Endothelial cell of umbilical vein (primary cell): ENCODE results near the gene WRNIP1. TPM values are rescaled to one million over a fixed set of nuclear protein-coding genes. Genes with fewer than 3 reads are reported as not detected.

Experiments used
- BruUV-seq: library from RNA; stranded (reverse); fragments of 400-500 nt; replicated peaks from 2 replicates; lab custom pipeline; 2021; lab: Mats Ljungman, UMichigan
- CTCF ChIA-PET: fragments of 300-600, 350-600 bp; sonication (Branson Sonifier 250); formaldehyde crosslinking; loops from one replicate; lab custom pipeline; 2021; ENCODE audit warnings: antibody characterized with exemption, inconsistent platforms; lab: Charles Lee
- POLR2A ChIA-PET: fragments of 300-600, 350-600 bp; sonication (Branson Sonifier 250); formaldehyde crosslinking; loops from one replicate; lab custom pipeline; 2021; ENCODE audit warnings: antibody characterized with exemption, inconsistent platforms; lab: Charles Lee
- DNase-seq: peaks from one replicate; pipeline ENCODE4 v3.0.0-alpha.2; 2011; ENCODE audit warnings: low read depth, low spot score
- FAIRE-seq: peaks from 2 replicates; lab custom pipeline; 2011; peaks lifted over from hg19 to GRCh38; lab: Jason Lieb, UNC
- H2AFZ ChIP-seq: 2 replicates; pipeline ENCODE4 v1.6.0; 2012; ENCODE audit warnings: low read depth, low read length, control low read depth, inconsistent platforms
- H3K27ac ChIP-seq: 2 replicates; pipeline ENCODE4 v1.5.1; 2011; ENCODE audit warnings: low read depth, mild to moderate bottlenecking, control low read depth, low read length, moderate library complexity; ENCODE audit not compliant: insufficient read depth
- H3K27me3 ChIP-seq, 2 experiments: 2 replicates each; pipeline versions ENCODE4 v1.6.0 to v1.6.1; 2011; ENCODE audit warnings: low read length in 2 of 2, mixed read lengths in 1 of 2; ENCODE audit not compliant: control insufficient read depth in 2 of 2, insufficient read depth in 2 of 2
- H3K36me3 ChIP-seq, 2 experiments: 2 replicates in 1 of 2; 3 replicates in 1 of 2; pipeline ENCODE4 v1.5.1; 2011; ENCODE audit warnings: low read length in 2 of 2, mild to moderate bottlenecking in 1 of 2, moderate library complexity in 1 of 2; ENCODE audit not compliant: control insufficient read depth in 2 of 2, insufficient read depth in 2 of 2; ENCODE audit errors: extremely low read depth in 1 of 2
- H3K4me1 ChIP-seq: 3 replicates; pipeline ENCODE4 v1.5.1; 2011; ENCODE audit warnings: mild to moderate bottlenecking, low read length; ENCODE audit not compliant: control insufficient read depth, insufficient read depth; ENCODE audit errors: extremely low read depth
- H3K4me2 ChIP-seq: 2 replicates; pipeline ENCODE4 v1.6.1; 2011; ENCODE audit warnings: low read length, control low read depth, mixed read lengths; ENCODE audit not compliant: insufficient read depth
- H3K4me3 ChIP-seq, 3 experiments: fragments of 200-600 bp in 1 of 3; sonication (generic), shearing (Covaris generic) in 1 of 3; replicated peaks in 1 of 3; 2 replicates each; pipeline ENCODE4 v1.5.1; 2011 to 2016; ENCODE audit warnings: control low read depth in 3 of 3, low read length in 3 of 3, mild to moderate bottlenecking in 2 of 3, inconsistent platforms in 1 of 3, low read depth in 1 of 3, moderate library complexity in 1 of 3; ENCODE audit not compliant: insufficient read depth in 1 of 3
- H3K79me2 ChIP-seq: 2 replicates; pipeline ENCODE4 v1.6.0; 2012; ENCODE audit warnings: low read length, inconsistent platforms; ENCODE audit not compliant: control insufficient read depth, insufficient read depth
- H3K9ac ChIP-seq: replicated peaks from 2 replicates; pipeline ENCODE3; 2011; ENCODE audit warnings: low read length, control low read depth; ENCODE audit not compliant: insufficient read depth; ENCODE audit errors: extremely low read depth
- H3K9me1 ChIP-seq: replicated peaks from 3 replicates; pipeline ENCODE4 v1.6.0; 2011; ENCODE audit warnings: mild to moderate bottlenecking, low read length; ENCODE audit not compliant: control insufficient read depth, insufficient read depth; ENCODE audit errors: extremely low read depth
- H3K9me3 ChIP-seq: replicated peaks from 2 replicates; pipeline ENCODE4 v1.5.1; 2012; ENCODE audit warnings: low read length, inconsistent platforms; ENCODE audit not compliant: control insufficient read depth, insufficient read depth
- H4K20me1 ChIP-seq: replicated peaks from 2 replicates; pipeline ENCODE3; 2011; ENCODE audit warnings: mild to moderate bottlenecking, low read length; ENCODE audit not compliant: control insufficient read depth, insufficient read depth; ENCODE audit errors: extremely low read depth
- CTCF ChIP-seq, 2 donors: IDR thresholded peaks; 1 replicate in 1 of 2; 2 replicates in 1 of 2; pipeline ENCODE4 v1.5.1; 2011; ENCODE audit warnings: low read length in 2 of 2, mild to moderate bottlenecking in 2 of 2, moderate library complexity in 2 of 2, control low read depth in 1 of 2, inconsistent platforms in 1 of 2, low read depth in 1 of 2; ENCODE audit not compliant: insufficient read depth in 1 of 2; ENCODE audit errors: extremely low read depth in 1 of 2
- EZH2 ChIP-seq: IDR thresholded peaks from 2 replicates; pipeline ENCODE4 v1.6.1; 2012; ENCODE audit warnings: borderline replicate concordance, low read depth, mild to moderate bottlenecking, moderate library complexity, low read length, inconsistent platforms; ENCODE audit not compliant: severe bottlenecking
- FOS ChIP-seq: IDR thresholded peaks from 2 replicates; pipeline ENCODE4 v1.6.1; 2011; ENCODE audit warnings: mild to moderate bottlenecking, low read length, moderate library complexity, borderline replicate concordance; ENCODE audit not compliant: insufficient read depth
- GATA2 ChIP-seq: IDR thresholded peaks from 2 replicates; pipeline ENCODE4 v1.7.0; 2011; ENCODE audit warnings: low read depth, mild to moderate bottlenecking, moderate library complexity, mixed read lengths, low read length; ENCODE audit not compliant: insufficient read length, insufficient read depth
- JUN ChIP-seq: IDR thresholded peaks from 2 replicates; pipeline ENCODE4 v1.6.1; 2011; ENCODE audit warnings: borderline replicate concordance, low read depth; ENCODE audit not compliant: insufficient read length, insufficient read depth
- MAX ChIP-seq: IDR thresholded peaks from 2 replicates; pipeline ENCODE4 v1.6.1; 2011; ENCODE audit not compliant: insufficient read depth, insufficient read length
- MYC ChIP-seq: IDR thresholded peaks from one replicate; pipeline ENCODE4 v1.6.1; 2011; ENCODE audit warnings: mild to moderate bottlenecking, low read depth, low read length
- POLR2A ChIP-seq: IDR thresholded peaks from 2 replicates; pipeline ENCODE4 v1.6.1; 2012; ENCODE audit warnings: low read depth, mild to moderate bottlenecking, control low read depth, low read length
- POLR2AphosphoS5 ChIP-seq: IDR thresholded peaks from 2 replicates; pipeline ENCODE4 v1.6.1; 2012; ENCODE audit warnings: low read depth, mild to moderate bottlenecking, control low read depth, low read length, moderate library complexity; ENCODE audit not compliant: insufficient read depth
- dilution Hi-C: fragments of 300-500 bp; cut with MboI; formaldehyde crosslinking; loops from one replicate; pipeline ENCODE4 v1.15.0; 2019; ENCODE audit warnings: low sequenced_read_pairs; ENCODE audit not compliant: extremely low pct_ligation_motif_present
- intact Hi-C: fragments of 100-400 bp; cut with micrococcal nuclease; formaldehyde crosslinking; loops from one replicate; pipeline ENCODE4 v1.10.0; 2022
- polyA plus RNA-seq, 4 experiments: library from polyadenylated mRNA; depleted of rRNA in 3 of 4; stranded (reverse) in 3 of 4; unstranded in 1 of 4; fragments of >200 nt; gene quantifications; 2 replicates each; pipeline versions ENCODE4 v1.2.1 to v1.2.3, GENCODE V29; 2011 to 2012; ENCODE audit warnings: missing spikeins in 1 of 4
- total RNA-seq: library from RNA; stranded (reverse); gene quantifications from 2 replicates; pipeline ENCODE4 v1.2.3, GENCODE V29; 2021

WRNIP1 gene
- total and polyA plus RNA-seq, 2 donors (not counting 3 experiments of a cell fraction or from before 2014, with no cell fraction given) = 50.1 to 68.9 TPM

GRCh38 chr6:2810092-2810671 lies 45.0 kb downstream of the WRNIP1 start:
- H3K4me3 ChIP-seq = no peak overlapping the region
- peaks cover 24% of the 10 kb centered on the region for H3K4me1 ChIP-seq
- H2AFZ ChIP-seq = no peak overlapping the region
- dilution Hi-C loops = no loop called here
- H3K27ac ChIP-seq = no peak overlapping the region
- CTCF ChIA-PET = interaction anchor here (1.9 kb wide), 1 partner anchor 19 kb away, joined by 4 read pairs; no protein-coding TSS in a partner anchor
- H4K20me1 ChIP-seq = no peaks in the 10 kb centered on the region
- H3K79me2 ChIP-seq = no peaks in the 10 kb centered on the region
- H3K9me1 ChIP-seq = no peaks in the 10 kb centered on the region
- intact Hi-C loops = no loop called here
- no peak overlapping the region for H3K4me2 ChIP-seq
- no TSS peak for BruUV-seq
- no peak overlapping the region for H3K9ac ChIP-seq
- TF ChIP-seq POLR2AphosphoS5 = no peak
- TF ChIP-seq GATA2 = no peak
- no peak for TF ChIP-seq POLR2A
- TF ChIP-seq FOS = no peak
- TF ChIP-seq EZH2 = no peak
- TF ChIP-seq MYC = no peak
- TF ChIP-seq JUN = no peak
- H3K36me3 ChIP-seq = no peaks in the 10 kb centered on the region
- no peaks in the 10 kb centered on the region for H3K9me3 ChIP-seq
- POLR2A ChIA-PET = no interaction called here
- no peaks in the 10 kb centered on the region for H3K27me3 ChIP-seq
- DNase-seq = no peak
- FAIRE-seq = no peak

- H4K20me1 ChIP-seq = no peaks in the 10 kb centered on the region
- no peaks in the 10 kb centered on the region for H3K9me1 ChIP-seq
- H3K79me2 ChIP-seq = no peaks in the 10 kb centered on the region
- DNase-seq (no peak), FAIRE-seq (no peak)
- TF ChIP-seq POLR2A (no peak), MYC (no peak), CTCF (IDR thresholded peaks at IDR 0.05; ENCODE audit: extremely low read depth in 1 of 2, insufficient read depth in 1 of 2, low read depth in 1 of 2, low read length in 2 of 2) (no peak), JUN (no peak), POLR2AphosphoS5 (no peak), EZH2 (no peak), MAX (no peak), FOS (no peak)
- no peaks in the 10 kb centered on the region for H3K36me3 ChIP-seq
- H3K4me2 ChIP-seq = no peak overlapping the region
- H3K27ac ChIP-seq = no peak overlapping the region
- ChIA-PET CTCF (no interaction called here), POLR2A (interaction anchor here (0.7 kb wide), 1 partner anchor 42 kb away, joined by 8 read pairs; no protein-coding TSS in a partner anchor)
- dilution Hi-C loops (no loop called here), intact Hi-C loops (no loop called here)
- no peak overlapping the region for H3K4me3 ChIP-seq
- H3K9ac ChIP-seq = no peak overlapping the region
- H3K9me3 ChIP-seq = no peaks in the 10 kb centered on the region
- no peaks in the 10 kb centered on the region for H3K27me3 ChIP-seq
- no TSS peak for BruUV-seq
- H3K4me1 ChIP-seq = peaks cover 15% of the 10 kb centered on the region
- no peak overlapping the region for H2AFZ ChIP-seq
Observed at GRCh38 chr6:2812695-2813094, 47.5 kb downstream of the WRNIP1 start.
